Activated T-cell treated with anti-CD3 and anti-CD28 coated beads, Interleukin-2, amount 50 U/mL, for 48 hours (primary cell): ENCODE results near the gene MLPH.

ENCODE experiments used
- DNase-seq, 2 experiments: peaks; one replicate each; pipeline ENCODE4 v3.0.0-alpha.2; 2020

Gene MLPH

DNA sequence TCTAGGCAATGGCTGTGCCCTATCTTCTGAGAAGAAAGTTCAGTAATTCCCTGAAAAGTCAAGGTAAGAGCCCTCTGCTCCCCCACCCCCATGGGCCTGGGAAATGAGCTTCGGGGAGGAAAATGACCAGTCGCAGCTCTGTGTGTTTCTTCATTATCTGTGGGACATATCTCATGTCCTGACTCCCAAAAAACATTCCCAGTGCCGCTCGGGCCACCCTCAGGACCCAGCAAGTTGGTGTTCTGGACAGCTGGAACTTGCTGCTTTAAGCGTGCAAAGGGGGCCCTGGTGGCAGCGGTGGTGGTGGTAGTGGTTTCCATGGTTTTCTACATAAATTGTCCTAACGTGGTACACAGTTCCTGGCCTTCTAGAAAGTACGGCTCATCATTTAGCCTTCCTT lies 62.2 kb downstream of the MLPH start:
- no peak for DNase-seq

DNA sequence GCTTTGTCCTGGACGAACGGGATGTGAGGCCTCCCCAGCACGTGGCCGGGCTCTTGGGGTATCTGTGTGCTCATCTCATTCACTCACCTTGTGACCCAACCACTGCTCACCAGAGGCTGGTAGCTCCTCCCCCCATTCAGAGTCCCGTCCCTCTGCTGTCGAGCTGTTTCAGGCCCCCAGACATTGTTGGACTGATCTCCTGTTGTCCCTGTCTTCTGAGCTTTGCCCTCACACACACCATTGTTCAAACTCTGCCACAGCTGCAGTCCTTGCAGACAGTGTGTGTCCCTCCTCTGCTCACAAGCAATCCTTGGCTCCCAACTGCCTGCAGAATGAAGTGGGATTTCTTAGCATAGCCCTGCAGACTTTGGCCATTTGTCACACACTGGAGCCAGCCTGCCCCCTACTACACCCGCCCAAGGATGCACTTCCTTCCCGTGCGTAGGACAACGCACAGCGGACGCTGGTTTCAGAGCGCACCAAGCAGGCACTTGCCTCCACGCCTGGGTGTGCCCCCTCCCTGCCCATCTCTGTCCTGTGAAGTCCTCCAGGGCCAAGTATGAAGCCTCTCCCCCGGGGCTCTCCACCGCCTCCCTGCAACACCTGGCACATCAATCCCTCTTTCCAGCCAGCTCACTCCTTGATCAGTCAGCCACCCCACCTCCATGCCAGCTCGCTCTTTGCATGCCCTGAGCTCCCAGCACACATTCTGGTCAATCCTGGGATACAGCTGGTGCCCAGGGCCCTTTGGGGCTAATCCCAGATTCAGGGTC lies 62.8 kb downstream of the MLPH start:
- DNase-seq, result no peak

DNA sequence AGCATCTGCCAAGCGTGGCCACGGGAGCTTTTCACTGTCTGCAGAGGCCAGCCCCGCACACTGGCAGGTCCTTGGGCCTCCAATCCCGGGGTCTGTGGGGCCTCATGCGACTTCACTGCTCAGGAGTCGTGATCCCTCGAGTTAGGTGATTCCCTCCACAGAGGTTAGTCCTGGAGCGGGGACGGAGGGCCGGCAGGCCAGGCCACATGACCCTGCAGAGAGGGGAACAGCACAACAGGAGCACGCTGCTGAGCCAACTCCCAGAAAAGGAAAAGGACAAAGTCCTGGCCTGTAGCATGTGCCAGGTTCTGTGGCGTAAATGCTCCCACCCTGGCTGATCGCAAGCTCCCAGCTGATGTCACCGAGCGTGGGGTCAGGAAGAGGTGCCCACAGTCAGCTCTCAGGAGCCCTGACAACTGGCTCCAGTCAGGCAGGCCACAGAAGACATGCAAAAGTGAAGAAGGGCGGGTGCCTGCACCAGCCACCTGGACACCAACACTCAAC lies 64.1 kb downstream of the MLPH start:
- no peak for DNase-seq

DNA sequence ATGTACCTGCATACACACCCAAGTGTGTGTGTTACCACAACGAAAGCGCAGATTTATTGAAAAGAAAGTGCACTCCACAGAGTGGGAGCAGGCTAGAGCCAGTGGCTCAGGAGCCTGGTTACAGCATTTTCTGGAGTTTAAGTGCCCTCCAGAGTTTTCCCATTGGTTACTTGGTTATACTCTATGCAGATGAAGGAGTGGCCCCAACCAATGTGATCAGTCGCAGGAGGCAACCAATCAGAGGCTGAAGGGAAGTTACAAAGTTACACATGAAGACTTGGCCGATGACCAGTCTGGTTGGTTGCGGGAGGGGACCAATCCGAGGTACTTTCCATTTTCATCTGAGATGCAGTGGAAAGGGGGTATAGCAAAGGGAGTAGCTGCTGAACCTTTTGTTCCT lies 65.9 kb downstream of the MLPH start:
- no peak for DNase-seq

DNA sequence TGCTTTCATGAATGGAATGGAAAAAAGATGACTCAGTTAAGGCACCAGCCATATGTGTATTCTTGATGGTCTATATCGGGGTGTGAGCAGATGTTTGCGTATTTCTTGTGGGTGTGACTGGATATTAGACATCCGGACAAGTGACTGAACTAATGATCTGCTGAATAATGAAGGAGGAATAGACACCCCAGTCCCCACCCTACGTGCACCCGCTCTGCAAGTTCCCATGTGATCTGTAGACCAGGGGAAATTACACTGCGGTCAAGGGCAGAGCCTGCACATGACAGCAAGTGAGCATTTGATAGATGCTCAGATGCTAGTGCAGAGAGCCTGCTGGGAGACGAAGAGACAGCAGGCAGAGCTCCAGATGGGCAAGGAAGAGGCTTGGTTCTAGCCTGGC lies 66.9 kb downstream of the MLPH start:
- no peak for DNase-seq

DNA sequence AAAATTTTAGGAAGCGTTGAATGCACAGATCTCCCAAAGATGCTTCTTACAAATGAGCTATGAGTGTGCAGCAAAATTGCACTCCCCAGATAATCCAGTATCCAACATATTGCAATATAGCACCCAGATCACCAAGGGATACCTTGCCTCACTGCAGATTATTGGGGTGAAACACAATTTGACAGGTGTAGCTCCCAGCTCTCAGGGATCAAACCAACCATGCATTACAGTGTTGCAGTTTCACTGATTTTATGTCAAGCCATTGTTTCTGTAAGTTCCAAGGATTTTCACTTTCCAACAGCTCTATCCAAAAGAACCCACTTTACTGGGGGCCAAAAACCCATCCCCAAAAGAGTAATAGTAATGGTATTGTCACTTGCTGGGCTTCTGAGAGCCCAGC lies 68.5 kb downstream of the MLPH start:
- no peak for DNase-seq

DNA sequence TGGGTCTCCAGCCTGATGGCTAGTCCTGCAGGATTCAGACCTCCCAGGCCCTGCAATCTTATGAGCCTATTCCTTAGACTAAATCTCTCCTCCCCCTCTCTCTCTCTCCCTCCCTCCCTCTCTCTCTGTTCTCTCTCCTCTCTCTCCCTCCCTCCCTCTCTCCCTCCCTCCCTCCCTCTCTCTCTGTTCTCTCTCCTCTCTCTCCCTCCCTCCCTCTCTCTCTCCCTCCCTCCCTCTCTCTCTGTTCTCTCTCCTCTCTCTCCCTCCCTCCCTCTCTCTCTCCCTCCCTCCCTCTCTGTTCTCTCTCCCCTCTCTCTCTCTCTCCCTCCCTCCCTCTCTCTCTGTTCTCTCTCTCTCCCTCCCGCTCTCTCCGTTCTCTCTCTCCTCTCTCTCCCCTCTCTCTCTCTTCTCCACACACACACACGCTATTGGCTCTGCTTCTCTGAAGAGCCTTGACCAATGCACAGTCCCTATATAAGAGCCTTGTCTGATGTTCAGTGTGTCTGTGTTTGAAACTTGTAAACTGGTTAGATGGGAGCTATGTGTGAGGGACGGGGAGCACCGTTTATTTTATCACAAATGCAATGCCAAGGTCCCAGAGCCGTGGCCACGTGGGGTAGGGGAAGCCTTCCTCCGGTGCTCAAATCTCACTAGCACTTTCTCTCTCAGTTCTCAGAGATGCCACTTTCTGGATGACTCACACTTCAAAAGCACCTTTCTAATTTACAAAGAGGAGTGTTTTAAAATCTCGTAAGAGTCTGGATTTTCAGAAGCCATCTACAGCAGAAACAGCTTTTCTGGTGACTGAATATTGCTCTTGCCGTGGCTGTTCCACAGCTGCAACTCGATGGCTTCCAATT lies 70.0 kb downstream of the MLPH start:
- DNase-seq, result peak; percentile 54 to 61

DNA sequence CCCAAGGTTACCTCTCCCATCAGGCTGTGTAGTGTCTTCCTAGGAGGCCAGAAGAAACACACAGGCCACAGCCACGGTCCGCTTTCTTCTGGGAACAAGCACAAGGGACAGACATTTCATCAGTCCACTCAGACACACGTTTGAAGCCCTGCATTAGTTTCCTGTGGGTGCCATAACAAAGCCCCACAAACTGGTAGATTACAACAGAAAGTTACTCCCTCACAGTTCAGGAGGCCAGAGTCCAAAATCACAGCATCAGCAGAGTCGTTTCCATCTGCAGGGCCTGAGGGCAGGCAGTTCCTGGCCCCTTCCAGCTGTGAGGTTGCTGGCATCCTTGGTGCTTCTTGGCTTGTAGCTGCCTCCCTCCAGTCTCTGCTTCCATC lies 70.6 kb downstream of the MLPH start:
- no peak for DNase-seq

DNA sequence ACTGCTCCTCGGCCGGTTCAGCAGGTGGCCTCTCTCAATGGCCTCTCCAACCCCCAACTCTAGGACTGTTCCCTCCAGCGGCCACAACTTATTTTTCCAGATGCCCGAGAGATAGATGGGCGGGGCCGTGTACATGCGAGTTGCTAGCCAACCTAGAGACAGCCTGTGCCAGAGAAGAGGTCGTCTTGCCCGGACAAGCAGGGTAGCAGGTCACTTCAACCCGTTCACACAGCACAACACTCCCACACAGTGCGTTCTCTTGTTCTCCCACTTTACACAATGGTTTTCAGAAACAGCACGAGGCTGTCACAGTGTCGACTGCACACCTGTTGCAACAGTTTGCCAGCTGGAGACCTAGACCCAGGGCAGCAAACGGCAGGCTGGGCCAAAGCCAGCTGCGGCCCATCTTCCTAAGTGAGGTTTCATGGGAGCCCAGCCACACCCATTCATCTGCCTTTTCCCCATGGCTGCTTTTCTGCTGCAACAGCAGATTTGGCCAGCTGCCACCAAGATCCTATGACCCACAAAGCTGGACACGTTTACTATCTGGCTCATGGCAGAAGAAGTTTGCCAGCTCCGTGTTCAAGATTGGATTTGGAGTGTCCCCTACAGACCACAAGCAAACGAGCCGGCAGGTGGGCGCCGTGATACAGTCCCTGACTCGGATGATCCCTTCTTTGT lies 72.0 kb downstream of the MLPH start:
- no peak for DNase-seq

DNA sequence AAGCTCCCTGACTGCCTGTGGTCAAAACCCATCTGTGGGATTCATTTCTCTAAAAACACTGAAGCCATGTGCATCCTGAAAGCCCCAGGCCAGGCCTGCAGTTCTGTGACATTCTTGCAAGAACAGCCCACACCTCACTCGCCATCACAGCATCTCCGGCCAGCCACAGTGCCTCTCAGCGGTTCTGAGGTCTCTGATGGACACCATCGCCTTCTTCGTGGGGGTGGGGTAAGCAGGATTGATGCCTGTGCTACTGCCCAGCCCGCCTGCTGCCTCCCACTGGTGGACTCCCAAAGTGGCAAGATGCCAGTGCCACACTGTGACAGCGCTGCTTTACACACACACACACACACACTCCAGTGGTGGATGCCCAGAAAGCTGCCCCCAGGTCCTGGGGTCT lies 74.2 kb downstream of the MLPH start:
- DNase-seq, result no peak

DNA sequence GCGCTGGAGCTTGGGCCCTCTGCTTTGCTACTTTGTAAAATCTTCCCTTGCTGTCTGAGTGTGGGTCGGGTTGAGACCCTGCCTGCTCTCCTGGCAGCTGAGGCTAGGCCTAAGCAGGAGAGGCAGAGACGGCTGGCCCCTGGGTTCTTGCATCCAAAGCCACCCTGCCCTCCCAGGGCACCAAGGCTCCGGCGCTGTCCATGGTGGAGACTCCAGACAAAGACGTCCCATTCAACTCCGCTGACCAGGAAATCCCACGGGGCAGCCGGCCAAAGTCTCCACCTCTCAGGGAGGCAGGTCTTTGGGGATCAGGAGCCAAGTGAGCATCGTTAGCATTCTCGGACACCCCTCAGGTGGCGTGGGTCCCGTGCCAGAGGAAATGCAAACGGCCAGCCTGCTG lies 76.8 kb downstream of the MLPH start:
- DNase-seq, result no peak

DNA sequence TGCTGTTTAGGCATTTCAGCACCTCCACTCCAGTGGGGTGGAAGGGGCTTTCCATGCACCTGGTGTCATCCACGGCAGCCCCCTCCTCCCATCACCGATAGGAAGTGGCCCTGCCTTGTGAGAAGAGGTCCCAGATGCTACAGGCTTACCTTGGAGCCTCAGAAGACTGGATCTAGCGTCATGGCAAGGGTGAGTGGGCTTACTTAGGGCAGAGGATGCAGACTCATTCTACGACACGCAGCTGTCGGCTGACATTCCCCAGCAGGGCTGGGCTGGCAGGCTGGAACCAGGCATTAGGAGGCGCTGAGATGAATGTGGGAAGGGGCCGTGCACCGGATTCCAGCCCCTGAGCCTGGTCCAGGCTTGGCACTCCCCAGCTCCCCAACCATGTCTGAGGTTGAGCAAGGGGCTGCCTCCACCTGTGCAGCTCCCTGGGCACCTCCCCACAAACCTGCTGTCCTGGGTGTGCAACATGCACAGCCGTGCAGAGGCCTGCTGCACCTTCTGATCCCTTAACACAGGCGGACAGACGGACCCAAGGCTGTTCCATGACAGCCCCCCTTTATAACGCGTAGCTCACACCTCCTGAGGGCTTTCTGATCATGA lies 77.6 kb downstream of the MLPH start:
- no peak for DNase-seq

DNA sequence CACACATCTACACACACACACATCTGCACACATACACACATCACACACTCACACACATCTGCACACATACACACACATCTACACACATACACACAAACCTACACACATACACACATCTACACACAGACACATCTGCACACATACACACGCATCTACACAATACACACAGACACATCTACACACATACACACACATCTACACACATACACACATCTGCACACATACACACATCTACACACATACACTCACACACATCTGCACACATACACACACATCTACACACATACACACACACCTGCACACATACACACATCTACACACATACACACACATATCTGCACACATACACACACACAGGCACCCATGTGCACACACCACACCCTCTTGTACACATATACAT lies 78.9 kb downstream of the MLPH start:
- no peak for DNase-seq

DNA sequence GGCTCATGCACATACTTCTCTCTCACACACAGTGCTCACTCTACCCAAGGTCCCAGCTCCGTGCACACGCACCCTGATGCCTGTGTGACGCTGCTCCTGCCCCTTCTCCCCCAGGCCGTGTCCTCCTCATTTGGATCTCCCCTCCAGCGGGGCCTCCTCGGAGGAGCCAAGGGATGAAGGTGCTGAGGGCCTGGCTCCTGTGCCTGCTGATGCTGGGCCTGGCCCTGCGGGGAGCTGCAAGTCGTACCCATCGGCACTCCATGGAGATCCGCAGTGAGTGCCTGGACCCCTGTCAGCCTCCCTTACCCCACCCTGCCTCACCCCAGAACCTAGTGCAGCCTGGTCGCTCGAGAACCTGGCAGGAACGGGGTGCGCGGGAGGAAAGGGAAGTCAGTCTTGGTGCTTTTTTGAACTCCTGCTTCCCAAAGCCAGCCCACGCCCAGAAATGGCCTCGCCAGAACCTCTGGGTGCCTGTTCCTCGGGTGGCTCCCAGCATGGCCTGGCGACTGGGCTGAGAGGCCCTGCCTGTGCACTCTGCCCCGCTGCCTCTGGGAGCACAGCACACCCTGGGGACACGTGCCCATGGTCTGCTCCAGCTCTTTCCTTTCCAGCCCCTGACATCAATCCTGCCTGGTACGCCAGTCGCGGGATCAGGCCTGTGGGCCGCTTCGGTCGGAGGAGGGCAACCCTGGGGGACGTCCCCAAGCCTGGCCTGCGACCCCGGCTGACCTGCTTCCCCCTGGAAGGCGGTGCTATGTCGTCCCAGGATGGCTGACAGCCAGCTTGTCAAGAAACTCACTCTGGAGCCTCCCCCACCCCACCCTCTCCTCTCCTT lies 79.6 kb downstream of the MLPH start, which contains the start of gene PRLH:
Gene PRLH, plus strand, starts transcription at position 174 of the 835 bp plus-strand sequence. Its CDS starts 0 bp downstream, at position 174.
- DNase-seq, result no peak

DNA sequence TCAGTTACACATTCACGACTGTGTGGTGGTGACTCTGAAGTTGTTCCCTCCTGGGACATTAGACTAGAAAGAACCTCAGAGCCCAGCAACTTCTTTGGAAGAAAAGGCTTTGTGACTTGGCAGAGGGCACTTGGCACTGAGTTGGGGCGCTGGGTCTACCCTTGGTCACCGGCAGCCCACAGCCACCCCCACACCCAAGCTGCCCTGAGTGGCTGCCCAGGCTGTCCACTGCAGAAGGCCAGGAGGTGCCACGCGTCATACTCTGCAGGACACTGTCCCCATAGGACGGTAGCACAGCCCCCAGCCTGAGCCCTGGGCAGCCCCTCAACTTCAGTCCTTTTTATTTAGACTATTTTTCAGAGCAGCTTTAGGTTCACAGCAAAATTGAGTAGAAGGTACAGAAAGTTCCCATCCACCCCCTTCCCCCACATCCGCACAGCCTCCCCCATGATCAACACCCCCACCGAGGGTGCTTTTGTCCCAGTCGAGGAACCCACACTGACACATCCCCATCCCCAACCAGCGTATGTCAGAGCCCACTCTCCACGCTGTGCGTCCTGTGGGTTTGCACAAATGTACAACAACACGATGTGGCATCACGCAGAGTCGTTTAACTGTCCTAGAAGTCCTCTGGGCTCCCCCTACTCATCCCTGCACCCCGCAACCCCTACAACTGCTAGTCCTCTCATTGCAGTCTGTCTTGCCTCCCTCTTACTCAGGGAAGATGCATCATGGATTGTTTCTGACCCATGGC lies 80.4 kb downstream of the MLPH start:
- DNase-seq, result no peak

DNA sequence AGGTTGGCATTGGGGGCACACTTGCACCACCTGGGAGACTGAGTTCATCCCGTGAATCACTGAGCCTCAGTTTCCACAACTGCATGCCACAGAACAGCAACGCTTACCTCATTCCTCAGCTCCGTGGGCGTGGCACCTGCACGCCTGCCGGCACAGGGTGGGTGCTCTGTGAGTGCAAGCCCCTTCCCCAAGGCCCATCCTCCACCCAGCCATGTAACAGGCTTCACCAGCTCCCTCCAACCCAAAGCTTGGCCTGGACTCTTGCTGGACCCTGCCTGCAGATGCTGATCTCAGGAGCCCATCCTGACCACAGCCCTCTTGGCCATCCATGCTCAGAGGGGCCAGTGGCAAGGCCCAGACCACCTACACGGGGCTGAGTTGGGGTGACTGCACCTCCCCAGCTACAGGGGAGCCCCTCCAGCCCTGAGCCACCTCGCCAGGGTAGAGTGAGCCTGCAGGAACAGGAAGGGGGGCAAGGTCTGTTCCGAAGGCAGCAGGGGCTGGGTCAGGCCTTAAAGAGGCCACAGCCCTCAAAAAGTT lies 81.1 kb downstream of the MLPH start:
- DNase-seq, result no peak

DNA sequence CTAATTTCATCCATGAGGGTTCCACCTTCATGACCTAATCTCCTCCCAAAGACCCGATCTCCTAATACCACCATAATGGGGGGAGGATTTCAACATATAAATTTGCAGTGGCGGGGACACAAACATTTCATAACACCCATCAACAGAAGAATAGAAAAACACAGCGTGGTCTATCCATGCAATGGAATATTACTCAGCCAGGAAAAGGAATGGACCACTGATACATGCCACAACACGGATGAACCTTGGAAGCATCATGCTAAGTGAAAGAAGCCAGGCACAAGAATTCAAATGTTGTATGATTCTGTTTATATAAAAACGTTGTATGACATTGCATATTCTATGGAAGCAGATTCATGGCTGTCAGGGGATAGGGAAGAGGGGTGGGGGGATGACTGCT lies 82.0 kb downstream of the MLPH start:
- no peak for DNase-seq

DNA sequence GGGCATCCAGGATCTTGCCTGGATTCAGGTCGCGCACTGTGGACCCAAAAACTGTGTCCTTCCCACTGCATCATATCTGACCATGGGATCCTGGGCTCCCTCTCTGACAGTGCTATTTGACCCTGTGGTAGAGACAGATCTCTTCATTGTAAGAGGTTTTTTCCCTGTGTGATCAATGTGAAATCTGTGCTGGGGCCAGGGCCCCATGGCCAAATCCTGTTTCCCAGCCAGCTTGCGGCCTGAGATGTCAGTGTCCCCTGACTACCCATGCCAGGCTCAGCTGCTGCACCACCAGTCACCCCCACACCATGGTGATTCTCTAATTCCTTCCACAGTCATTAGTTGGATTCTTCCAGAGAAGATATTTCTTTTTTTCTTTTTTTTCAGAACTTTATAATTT lies 82.8 kb downstream of the MLPH start:
- no peak for DNase-seq

DNA sequence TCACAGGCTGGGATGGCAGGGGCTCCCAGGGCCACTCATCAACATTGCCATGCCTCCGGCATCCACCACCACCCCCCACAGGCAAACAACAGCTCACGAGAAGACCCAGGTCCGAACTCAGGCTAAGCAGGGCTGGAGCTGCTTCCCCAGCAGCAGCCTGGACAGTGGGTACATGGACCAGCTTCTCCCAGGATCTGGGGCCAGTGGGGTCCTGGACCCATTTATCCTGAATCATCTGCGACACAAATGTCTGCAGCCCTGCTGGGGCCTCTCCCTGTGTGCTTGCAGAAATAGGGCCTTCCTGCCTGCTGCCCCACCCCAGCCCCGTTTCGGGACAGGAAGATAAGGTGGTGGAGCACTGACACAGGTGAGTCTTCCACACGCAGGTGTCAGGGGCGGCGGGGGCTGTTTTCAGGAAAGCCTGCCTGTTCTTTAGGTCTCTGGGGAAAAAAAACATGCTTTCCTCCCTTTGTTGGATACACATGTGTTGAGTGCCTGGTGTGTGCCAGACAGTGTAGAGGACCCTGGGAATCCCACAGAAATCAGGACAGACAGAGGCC lies 83.8 kb downstream of the MLPH start:
- DNase-seq, result no peak

DNA sequence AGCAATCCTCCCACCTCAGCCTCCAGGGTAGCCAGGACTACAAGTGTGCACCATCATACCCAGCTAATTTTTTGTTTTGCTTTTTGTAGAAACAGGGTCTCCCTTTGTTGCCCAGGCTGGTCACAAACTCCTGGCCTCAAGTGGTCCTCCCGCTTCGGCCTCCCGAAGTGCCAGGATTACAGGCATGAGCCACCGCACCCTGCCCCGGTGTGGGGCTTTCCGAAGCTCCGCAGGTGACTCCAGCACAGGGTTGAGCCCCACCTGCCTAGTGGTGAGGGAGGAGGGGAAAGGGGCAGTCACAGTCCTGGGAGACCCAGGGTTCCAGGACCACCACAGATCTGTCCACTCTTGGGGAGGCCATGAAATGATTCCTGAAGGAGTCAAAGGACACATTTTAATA lies 84.5 kb downstream of the MLPH start:
- DNase-seq, result no peak
